C1 segment of cervical spinal cord (tissue), 14 donors: ENCODE measurements around the gene QPRT.
A peak's percentile ranks its signal among the peaks of the same experiment; 100 is the strongest.
"Not testable (repeated sequence)": the region's sequence is repeated elsewhere in the genome, so short reads cannot be mapped to it uniquely, and the experiment has no call there.

ENCODE experiments used
- DNase-seq, 14 donors: peaks; one replicate each; lab custom pipeline; 2025; lab: John Stamatoyannopoulos, UW

Gene QPRT

DNA sequence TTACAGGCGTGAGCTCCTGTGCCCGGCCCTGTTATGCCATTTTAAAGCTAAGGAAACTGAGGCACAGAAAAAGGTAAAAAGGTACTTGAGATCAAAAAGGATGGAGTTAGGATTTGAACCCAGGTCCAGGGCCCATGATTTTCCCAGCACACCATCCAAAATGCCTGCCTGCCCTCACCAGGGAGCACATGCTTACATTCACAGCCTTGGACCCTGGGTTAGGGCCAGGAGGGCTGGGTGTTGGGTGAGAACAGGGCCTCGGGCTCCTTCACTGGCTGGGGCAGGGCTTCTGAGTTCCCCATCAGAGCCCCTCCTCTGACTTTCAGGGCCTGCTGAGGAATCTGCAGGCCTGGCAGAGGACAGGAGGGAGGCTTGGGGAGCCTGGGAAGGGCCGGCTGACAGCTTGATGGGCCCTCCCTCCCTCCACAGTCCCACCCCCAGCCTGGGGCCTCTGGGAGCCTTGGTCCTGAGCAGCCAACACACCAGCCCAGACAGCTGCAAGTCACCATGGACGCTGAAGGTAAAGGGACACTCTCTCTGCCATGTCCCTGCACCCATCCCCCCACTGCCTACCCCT is at the start of gene QPRT:
QPRT (plus strand) TSS at position 490 of the 577 bp plus-strand sequence; CDS start at position 508, 18 bp downstream.
- DNase-seq: peak in 8 of 14 donors; percentile 17 to 70 (median 53)

GRCh38 chr16:29629318-29629717 is 49.7 kb upstream of the QPRT start:
- not testable (repeated sequence) for DNase-seq

DNA sequence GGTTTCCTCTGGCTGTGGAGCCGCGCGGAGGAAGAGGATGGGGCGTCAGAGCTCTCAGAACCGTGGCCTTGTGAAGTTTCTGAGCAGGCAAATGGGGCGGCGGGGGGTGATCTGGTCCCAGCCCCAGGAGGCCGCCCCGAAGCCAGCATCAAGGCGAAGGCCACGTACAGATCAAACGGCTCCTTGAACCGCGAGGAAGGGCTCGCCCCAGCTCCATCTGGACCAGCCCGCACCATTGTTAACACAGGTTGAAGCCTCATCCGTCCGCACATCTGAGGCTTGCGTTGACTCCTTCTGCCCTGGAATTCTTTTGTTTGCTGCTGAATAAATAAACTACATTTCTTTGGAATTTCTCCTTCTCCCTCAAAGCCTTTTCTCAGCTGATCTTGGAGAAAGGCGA is 47.3 kb upstream of the QPRT start:
- DNase-seq: not testable (repeated sequence)

GRCh38 chr16:29635902-29636301 is 43.1 kb upstream of the QPRT start:
- DNase-seq: not testable (repeated sequence)

- not testable (repeated sequence) for DNase-seq
Measured at GRCh38 chr16:29636368-29636767, 42.6 kb upstream of the QPRT start.

- DNase-seq: not testable (repeated sequence)
Measured at GRCh38 chr16:29638751-29639150, 40.2 kb upstream of the QPRT start.

GRCh38 chr16:29641561-29641960 is 37.4 kb upstream of the QPRT start:
- DNase-seq: no peak

GRCh38 chr16:29643596-29643995 is 35.4 kb upstream of the QPRT start:
- DNase-seq: no peak

DNA sequence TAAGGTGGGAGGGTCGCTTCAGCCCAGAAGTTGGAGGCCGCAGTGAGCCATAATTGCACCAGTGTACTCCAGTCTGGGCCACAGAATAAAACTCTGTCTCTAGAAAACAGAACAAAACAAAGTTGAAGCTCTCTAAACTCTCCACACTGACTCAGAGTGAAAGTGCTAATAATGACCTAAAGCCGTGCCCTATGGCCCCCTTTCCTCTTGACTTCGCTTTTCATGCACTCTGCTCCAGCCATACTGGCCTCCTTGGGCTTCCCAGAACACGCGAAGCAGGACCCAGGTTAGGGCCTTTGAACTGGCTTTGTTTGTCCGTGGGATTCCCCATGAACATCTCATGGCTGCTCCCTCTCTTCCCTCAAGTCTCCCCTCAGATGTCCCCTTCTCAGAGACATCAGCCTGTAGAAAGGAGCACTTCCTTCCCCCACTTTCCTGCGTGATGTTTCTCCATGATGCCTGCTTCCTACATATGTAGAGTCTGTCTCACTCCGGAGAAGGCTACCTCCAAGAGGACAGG is 34.6 kb upstream of the QPRT start:
- DNase-seq: peak in 1 of 14 donors; percentile 21

- no peak for DNase-seq
Measured at GRCh38 chr16:29644973-29645693, 33.8 kb upstream of the QPRT start.

GRCh38 chr16:29645694-29646187 is 33.2 kb upstream of the QPRT start:
- DNase-seq: no peak

- no peak for DNase-seq
Measured at GRCh38 chr16:29646947-29647346, 32.0 kb upstream of the QPRT start.

DNA sequence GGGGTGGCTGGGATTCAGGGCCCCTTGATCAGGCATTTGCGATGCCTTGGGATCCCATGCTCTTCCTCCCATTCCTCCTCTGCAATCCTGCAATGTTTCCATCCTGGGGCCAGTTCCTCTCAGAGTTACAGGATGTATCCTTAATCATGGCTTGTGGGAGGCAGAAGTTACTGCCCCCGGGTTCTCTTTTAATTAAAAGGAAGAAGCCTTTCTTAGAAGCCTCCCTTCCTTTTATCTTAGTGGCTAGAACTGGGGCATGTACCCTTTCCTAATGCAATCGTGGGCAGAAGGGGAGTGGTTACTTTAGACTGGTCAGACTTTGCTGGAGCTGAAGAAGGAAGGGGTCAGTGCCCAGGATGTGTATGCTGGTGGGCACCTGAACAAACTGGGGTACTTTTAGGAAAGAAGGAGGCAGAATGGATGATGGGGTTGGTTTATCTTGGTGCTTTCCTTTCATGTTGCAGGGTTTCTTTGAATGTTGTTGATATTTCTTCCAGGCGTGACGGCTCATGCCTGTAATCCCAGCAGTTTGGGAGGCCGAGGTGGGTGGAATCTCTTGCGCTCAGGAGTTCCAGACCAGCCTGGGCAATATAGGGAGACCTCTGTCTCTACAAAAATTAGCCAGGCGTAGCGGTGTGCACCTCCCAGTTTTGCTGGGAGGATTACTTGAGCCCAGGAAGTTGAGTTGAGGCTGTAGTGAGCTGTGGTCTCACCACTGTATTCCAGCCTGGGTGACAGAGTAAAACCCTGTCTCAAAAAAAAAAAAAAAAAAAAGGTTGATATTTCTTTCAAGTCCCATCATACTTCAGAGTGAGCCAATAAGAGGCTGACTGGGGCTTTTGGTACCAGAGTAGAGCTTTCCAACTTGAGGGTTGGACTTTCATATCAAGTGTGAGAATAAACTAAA is 29.1 kb upstream of the QPRT start:
- no peak for DNase-seq

- no peak for DNase-seq
Measured at GRCh38 chr16:29650771-29651170, 28.2 kb upstream of the QPRT start.

DNA sequence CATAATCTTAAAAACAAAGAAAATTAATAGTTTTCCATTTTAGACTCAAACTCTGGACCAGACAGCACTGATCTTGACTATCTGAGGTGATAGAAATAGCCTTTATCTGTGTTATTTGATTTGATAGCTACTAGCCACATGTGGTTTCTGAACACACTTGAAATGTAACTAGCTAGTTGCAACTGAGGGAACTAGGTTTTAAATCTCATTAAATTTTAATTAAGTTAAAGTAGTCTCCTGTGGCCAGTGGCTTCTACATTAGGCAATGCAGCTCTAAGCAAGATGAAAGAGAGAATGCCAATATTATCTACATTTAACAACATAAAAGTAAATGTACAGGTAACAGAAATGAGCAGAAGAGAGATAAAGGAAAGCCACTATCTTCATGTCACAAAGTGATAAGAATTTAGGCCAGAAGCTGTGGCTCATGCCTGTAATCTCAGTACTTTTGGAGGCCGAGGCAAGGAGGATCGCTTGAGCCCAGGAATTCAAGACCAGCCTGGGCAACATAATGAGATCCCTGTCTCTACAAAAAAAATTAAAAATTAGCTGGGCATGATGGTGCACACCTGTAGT is 27.1 kb upstream of the QPRT start:
- no peak for DNase-seq

DNA sequence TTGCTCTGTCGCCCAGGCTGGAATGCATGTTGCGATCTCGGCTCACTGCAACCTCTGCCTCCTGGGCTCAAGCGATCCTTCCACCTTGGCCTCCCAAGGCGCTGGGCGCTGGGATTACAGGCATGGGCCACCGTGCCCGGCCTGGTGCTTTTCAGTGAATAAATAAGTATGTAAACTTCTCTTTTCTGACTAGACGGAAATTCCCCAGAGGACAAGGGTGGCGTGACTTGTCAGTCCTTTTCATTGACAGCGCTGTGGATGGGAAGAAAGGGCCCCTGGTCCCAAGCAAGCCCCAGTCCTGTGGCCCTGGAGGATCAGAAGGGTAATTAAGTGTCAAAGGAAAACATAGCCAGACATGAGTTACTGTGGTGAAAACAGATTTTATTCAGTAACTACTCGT is 25.5 kb upstream of the QPRT start:
- DNase-seq: no peak

DNA sequence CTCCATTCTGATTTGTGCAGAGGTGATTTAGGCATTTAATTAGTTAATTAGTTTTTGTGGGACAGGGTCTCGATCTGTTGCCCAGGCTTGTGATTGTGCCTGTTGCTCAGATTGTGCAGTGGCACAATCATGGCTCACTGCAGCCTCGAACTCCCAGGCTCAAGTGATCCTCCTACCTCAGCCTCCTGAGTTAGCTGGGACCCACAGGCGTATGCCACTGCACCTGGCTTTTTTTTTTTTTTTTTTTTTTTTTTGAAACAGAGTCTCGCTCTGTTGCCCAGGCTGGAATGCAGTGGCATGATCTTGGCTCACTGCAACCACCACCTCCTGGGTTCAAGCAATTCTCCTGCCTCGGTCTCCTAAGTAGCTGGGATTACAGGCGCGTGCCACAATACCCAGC is 25.1 kb upstream of the QPRT start:
- not testable (repeated sequence) for DNase-seq

DNA sequence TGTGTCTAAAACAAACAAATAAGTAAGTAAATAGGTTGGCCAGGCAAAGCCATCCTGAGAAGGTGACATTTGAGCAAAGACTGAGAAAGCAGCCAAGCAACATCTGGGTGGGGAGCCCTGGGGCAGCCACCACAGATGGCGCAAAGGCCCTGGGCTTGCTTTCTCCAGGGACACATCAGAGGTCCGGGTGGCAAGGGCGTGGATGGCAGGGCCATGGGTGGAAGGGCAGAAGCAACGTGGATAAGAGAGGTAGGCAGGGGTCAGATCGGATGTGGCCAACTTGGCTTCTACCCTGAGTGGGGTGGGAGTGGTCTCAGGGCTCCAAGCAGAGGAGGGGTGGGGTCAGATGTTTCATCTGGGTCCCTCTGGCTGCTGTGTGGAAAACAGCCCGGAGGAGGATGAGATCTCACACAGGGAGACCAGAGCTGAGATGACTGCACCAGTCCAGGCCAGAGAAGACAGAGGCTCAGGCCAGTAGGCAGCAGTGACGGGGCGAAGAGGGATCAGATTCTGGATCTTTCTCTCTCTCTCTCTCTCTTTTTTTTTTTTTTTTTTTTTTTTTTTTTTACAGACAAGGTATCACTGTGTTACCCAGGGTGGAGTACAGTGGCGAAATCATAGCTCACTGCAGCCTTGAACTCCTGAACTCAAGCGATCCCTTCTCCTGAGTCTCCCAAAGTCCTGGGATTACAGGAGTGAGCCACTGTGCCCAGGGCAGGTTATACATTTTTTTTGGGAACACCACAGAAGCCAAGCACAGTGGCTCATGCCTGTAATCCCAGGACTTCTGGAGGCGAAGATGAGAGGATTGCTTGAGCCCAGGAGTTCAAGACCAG is 22.1 kb upstream of the QPRT start:
- no peak for DNase-seq

GRCh38 chr16:29658705-29659104 is 20.3 kb upstream of the QPRT start:
- DNase-seq: no peak

DNA sequence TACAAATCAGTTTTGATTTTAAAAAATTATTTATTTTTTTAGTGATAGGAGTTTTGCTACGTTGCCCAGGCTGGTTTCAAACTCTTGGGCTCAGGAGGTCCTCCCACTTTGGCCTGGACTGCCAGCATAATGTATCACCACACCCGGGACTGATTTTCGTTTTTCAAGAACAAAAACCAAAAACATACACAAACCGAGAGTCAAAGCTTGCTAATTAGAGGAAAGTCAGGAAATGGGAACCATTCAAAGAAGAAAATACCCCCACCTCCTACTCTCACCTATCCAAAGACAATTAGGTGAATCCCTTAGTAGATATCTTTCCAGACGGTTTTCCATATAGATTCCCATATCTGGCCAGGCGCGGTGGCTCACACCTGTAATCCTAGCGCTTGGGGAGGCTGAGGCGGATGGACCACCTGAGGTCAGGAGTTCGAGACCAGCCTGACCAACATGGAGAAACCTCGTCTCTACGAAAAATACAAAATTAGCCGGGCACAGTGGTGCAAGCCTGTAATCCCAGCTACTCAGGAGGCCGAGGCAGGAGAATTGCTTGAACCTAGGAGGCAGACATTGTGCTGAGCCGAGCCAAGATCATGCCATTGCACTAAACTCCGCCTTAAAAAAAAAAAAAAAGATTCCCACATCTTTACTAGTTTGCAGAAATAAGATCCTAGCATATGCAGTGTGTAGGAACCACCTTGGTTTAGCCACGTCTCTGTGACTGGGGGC is 16.8 kb upstream of the QPRT start:
- DNase-seq: no peak
